HEK293 (cell line): ENCODE results near the gene NFKB1.

ENCODE experiments used
- ZNF140 ChIP-seq: fragments of 450-650 bp; formaldehyde crosslinking; IDR thresholded peaks from 2 replicates; pipeline ENCODE4 v1.5.1; 2016; ENCODE audit warnings: missing biosample characterization, missing genetic modification characterization
- ZNF274 ChIP-seq, 2 experiments: fragments of 200-500 bp in 1 of 2; fragments of 450-650 bp in 1 of 2; sonication (Bioruptor generic) in 1 of 2; formaldehyde crosslinking in 1 of 2; IDR thresholded peaks; 2 replicates each; pipeline versions ENCODE4 v1.5.1 to v1.6.1; 2014 to 2016; ENCODE audit warnings: borderline replicate concordance in 1 of 2, inconsistent platforms in 1 of 2, low read length in 1 of 2, missing biosample characterization in 1 of 2, missing genetic modification characterization in 1 of 2
- ZNF292 ChIP-seq: fragments of 450-650 bp; formaldehyde crosslinking; IDR thresholded peaks from 2 replicates; pipeline ENCODE4 v1.5.1; 2016; ENCODE audit warnings: low read depth, missing biosample characterization, missing genetic modification characterization, borderline replicate concordance
- ZNF670 ChIP-seq: fragments of 450-650 bp; formaldehyde crosslinking; IDR thresholded peaks from 2 replicates; pipeline ENCODE4 v1.5.1; 2016; ENCODE audit warnings: missing biosample characterization, missing genetic modification characterization, low read depth

- TF ChIP-seq ZNF670 (tag by site-specific recombination) (no peak), ZNF274 (IDR thresholded peaks at IDR 0.05; ENCODE audit: low read length) (no peak), ZNF274 (tag by site-specific recombination; IDR thresholded peaks at IDR 0.05; ENCODE audit: borderline replicate concordance) (no peak), ZNF140 (tag by site-specific recombination) (no peak), ZNF292 (tag by site-specific recombination) (no peak)
Measured at GRCh38 chr4:102580463-102580842, 79.3 kb downstream of the NFKB1 start.
